Activated naive CD8-positive, alpha-beta T cell (primary cell): ENCODE data around the gene SELPLG.
"Not testable (repeated sequence)": the region's sequence is repeated elsewhere in the genome, so short reads cannot be mapped to it uniquely, and the experiment has no call there.

ENCODE experiments used
- H3K27ac Mint-ChIP-seq: one replicate; pipeline ENCODE4 v1.8.0; 2021; ENCODE audit warnings: mixed read lengths
- H3K27me3 Mint-ChIP-seq: one replicate; pipeline ENCODE4 v1.8.0; 2021; ENCODE audit warnings: mixed read lengths
- H3K36me3 Mint-ChIP-seq: one replicate; pipeline ENCODE4 v1.8.0; 2021; ENCODE audit warnings: mixed read lengths
- H3K4me1 Mint-ChIP-seq: one replicate; pipeline ENCODE4 v1.8.0; 2021; ENCODE audit warnings: low read depth, mixed read lengths
- H3K4me3 Mint-ChIP-seq: one replicate; pipeline ENCODE4 v1.8.0; 2021; ENCODE audit warnings: mild to moderate bottlenecking, mixed read lengths
- H3K9me3 Mint-ChIP-seq: one replicate; pipeline ENCODE4 v1.8.0; 2021; ENCODE audit warnings: low read depth, mixed read lengths

SELPLG gene

DNA sequence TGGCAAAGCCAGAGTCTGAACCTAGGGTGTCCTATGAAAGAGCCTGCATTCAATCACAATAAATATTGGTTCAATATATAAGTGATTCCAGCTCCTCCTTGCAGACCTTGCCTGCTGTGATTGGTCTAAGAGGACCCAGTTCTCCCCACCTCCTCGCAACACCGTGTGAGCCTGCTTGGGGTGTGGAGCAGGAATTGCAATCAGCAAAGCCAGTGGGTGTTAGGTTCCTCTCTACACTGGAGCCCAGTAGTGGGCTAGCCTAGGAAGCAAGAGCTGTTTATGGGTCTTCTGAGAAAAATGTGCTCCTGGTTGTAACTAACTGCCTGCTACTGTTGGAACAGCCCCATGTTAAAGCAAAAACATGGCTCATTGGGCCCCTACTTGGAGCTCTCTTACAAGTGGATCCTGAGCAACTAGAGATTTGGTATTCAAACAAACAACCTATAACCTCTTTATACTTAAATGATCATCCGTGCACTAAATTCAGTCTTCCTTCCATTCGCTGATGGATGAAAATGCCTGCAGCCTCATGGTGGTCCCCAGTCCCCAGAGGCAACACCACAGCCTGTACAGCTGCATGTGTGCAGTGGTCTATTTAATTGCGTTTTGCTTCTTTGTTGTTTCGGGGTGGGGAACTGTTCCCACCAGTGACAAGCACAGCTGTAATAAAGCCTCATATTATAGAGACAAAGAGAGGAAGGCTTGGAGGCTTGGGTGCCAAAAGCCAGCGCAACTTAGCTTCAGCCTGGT lies 3.7 kb upstream of the SELPLG start:
- Mint-ChIP-seq H3K27me3 (no peaks in the 10 kb centered on the region), H3K9me3 (no peaks in the 10 kb centered on the region), H3K27ac (no peak overlapping the region), H3K4me1 (peaks cover 58% of the 10 kb centered on the region), H3K4me3 (no peak overlapping the region), H3K36me3 (no peaks in the 10 kb centered on the region)

DNA sequence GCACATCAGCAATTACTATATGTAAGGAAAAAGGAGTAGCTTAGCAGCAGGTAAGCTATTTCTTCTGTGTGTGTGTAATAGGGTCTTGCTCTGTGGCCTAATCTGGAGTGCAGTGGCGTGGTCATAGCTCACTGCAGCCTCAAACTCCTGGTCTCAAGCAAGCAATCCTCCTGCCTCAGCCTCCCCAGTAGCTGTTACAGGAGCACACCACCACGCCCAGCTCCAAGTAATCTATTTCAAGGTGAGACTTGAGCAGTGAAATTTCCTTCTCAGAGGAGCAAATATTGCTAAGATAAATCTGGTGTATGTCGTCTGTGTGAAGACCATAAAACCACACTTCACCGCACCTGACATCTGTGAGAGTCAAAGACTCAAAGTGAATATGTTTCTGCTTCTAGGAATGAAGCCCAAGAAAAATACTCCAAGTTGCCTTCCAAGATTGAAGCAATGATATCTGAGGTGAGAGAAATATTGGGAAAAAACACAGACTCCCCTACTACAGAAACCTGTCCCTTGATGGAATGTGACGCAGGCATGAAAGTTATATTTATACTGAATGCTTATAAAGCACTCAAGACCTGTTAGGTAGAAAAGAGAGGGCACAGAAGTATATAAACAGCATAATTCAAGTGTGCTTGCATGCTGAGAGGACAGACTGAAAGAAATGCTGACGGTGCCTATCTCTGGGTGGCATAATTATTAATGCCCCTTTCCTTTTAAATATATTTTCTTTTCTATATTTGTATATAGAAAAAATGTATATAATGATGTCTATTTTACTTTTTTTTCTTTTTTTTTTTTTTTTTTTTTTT lies 2.5 kb upstream of the SELPLG start:
- H3K36me3 Mint-ChIP-seq: peaks cover 2% of the 10 kb centered on the region
- peak overlapping the region; percentile 96 for H3K4me3 Mint-ChIP-seq
- H3K4me1 Mint-ChIP-seq: peaks cover 65% of the 10 kb centered on the region
- peak overlapping the region; percentile 99 for H3K27ac Mint-ChIP-seq
- H3K27me3 Mint-ChIP-seq: no peaks in the 10 kb centered on the region
- H3K9me3 Mint-ChIP-seq: no peaks in the 10 kb centered on the region

DNA sequence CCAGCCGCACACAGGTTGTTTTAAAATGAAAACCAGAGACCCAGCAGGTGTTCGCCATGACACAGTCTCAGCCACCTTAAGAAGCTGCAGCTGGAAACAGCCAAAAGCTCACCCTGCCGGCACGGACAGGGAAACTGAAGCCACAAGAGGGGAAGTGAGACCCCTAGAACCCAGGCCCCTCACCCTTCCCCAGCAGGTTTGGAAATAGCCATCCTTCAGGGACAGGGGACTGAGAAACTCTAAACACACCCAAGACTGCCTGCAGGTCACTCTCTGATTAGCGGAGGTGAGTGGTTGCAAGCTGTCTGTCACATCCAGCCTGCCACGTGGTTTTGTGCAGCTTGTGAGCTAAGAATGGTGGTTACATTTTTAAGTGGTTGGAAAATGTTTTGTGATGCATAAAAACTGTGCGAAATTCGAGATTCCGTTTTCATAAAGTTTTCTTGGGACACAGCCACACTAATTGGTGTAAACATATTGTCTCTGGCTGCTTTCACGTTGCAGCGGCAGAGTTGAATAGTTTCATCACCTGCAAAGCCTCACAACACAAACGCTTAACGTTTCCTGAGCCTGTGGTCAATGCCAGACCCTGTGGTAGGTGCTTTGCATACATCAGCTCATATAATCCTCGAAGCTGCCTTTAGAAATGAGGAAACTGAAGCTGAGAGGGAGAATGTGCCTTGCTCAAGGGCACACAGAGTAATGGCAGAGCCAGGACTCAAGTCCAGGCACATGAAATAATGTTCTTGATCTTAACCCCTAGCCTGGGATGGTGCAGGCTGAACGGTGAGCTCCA lies 1.7 kb upstream of the SELPLG start:
- H3K9me3 Mint-ChIP-seq: no peaks in the 10 kb centered on the region
- H3K4me1 Mint-ChIP-seq: peaks cover 72% of the 10 kb centered on the region
- peaks cover 2% of the 10 kb centered on the region for H3K36me3 Mint-ChIP-seq
- H3K27ac Mint-ChIP-seq: peak overlapping the region; percentile 99
- H3K27me3 Mint-ChIP-seq: no peaks in the 10 kb centered on the region
- H3K4me3 Mint-ChIP-seq: peak overlapping the region; percentile 96

DNA sequence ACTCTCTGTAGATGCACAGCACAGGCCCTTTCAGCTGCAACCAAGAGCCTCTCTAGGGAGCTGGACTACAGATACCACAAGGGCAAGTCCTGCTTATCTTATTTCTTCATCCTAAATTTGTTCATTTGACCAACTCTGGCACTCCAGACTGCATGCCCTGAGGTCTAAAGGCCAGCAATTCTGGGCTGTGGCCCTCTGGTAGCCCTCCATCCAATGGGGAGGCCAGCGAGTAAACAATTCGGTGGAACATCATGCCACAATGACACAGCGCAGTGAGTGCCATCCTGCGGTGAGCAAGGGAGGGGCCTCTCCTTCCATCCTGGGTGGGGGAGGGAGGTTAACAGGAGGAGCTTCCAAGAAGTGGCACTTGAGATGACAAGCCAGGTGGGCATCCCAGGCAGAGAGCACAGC lies 652 bp upstream of the SELPLG start:
- H3K9me3 Mint-ChIP-seq: no peaks in the 10 kb centered on the region
- no peaks in the 10 kb centered on the region for H3K27me3 Mint-ChIP-seq
- H3K4me1 Mint-ChIP-seq: peaks cover 75% of the 10 kb centered on the region
- H3K36me3 Mint-ChIP-seq: peaks cover 2% of the 10 kb centered on the region
- peak overlapping the region; percentile 99 for H3K27ac Mint-ChIP-seq
- H3K4me3 Mint-ChIP-seq: peak overlapping the region; percentile 96

DNA sequence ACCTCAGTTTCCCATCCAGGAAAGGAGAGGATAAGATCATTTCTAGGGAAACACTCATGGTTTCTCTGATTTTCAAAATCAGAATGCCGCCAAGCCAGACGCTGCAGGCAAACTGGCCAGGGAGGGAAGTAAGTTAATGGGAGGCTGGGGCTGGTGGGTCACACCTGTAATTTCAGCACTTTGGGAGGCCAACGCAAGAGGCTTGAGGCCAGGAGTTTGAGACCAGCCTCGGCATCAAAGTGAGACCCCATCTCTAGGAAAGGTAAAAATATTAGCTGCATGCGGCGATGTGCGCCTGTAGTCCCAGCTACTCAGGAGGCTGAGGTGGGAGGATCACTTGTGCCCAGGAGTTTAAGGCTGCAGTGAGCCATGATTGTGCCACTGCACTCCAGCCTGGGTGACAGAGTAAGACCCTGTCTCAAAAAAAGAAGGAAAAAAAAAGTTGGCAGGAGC lies 587 bp downstream of the SELPLG start:
- peak overlapping the region; percentile 99 for H3K27ac Mint-ChIP-seq
- H3K4me3 Mint-ChIP-seq: peak overlapping the region; percentile 96
- peaks cover 2% of the 10 kb centered on the region for H3K36me3 Mint-ChIP-seq
- peaks cover 86% of the 10 kb centered on the region for H3K4me1 Mint-ChIP-seq
- no peaks in the 10 kb centered on the region for H3K9me3 Mint-ChIP-seq
- H3K27me3 Mint-ChIP-seq: no peaks in the 10 kb centered on the region

DNA sequence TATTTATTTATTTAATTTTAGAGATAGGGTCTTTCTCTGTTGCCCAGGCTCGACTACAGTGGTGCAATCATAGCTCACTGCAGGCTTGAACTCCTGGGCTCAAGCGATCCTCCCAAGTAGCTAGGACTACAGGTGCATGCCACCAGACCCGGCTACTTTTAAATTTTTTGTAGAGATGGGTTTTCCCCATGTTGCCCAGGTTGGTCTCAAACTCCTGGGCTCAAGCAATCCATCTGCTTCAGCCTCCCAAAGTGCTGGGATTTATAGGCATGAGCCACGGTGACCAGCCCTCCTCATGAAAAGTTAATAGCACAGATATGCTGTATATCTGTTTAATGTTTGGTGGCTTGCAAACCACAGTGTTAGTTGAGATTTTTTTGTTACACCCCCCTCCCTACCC lies 2.4 kb downstream of the SELPLG start:
- Mint-ChIP-seq H3K4me3 (peak overlapping the region; percentile 96), H3K4me1 (peaks cover 83% of the 10 kb centered on the region), H3K27ac (peak overlapping the region; percentile 98)
- H3K9me3 Mint-ChIP-seq, H3K36me3 Mint-ChIP-seq, H3K27me3 Mint-ChIP-seq: not testable (repeated sequence)

DNA sequence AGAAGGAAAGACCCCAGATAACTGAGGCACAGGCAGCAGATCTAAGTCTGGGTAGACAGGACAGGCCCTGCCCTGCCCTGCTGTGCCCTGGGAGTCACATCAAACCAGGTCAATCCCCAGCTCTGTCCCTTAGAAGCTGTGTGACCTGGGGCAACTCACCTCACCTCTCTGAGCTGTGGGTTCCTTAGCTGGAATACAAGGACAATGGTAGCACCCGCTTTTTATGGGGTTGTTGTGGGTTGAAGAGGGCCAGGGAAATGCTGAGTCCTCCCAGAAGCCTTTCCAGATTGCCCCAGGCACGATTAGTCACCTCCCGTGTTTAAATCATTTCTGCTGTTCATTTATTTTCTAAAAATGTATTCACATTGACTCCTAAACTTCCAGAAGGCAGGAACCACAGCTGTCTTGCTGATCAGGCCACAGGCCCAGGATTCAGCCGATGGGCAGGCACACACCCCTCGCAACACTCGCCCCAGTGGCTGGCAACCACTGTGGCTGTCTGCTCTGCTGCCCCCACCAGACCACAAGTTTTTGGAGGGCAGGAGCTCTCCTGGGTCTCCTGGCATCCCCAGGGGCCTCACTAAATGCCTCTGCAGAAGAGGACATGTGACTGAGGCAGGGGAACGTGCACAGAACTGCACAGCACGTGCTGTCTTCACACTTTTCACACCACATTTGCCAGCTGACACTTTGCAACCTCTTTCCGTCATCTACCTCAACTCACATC lies 3.0 kb downstream of the SELPLG start:
- H3K4me1 Mint-ChIP-seq: peaks cover 81% of the 10 kb centered on the region
- H3K27ac Mint-ChIP-seq: peak overlapping the region; percentile 98
- peaks cover 2% of the 10 kb centered on the region for H3K36me3 Mint-ChIP-seq
- H3K4me3 Mint-ChIP-seq: peak overlapping the region; percentile 96
- no peaks in the 10 kb centered on the region for H3K9me3 Mint-ChIP-seq
- H3K27me3 Mint-ChIP-seq: no peaks in the 10 kb centered on the region

DNA sequence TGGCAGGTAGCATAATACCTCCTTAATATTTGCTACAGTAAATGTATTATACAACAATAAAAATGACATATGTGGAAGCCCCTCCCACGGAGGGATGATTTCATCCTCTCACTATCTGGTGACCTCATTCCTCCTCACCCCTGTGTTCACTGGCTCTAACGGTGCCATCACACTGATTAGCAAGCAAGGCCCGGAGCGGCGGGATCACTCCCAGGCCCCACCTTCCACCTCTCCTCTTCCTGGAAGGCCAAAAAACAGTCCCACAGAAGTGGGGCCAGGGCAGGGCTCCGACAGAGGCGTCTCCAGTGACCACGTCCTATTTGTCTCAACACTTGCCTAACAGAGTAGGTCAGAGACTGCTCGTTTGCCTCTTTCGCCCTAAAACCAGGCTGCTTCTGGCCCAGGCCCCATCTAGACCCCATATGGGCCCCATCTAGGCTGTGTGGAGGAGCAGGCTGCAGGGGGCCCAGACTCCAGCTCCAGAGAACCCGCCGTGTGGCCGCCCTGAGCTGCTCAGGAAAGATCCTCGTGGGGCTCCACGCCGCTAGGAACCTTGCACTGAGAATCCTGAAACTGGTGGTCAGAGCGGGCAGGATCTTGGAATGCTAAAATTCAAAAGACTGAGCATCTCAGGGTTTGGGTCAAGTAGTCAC lies 3.7 kb downstream of the SELPLG start:
- H3K4me1 Mint-ChIP-seq: peaks cover 82% of the 10 kb centered on the region
- H3K27ac Mint-ChIP-seq: peak overlapping the region; percentile 98
- no peaks in the 10 kb centered on the region for H3K27me3 Mint-ChIP-seq
- peaks cover 5% of the 10 kb centered on the region for H3K36me3 Mint-ChIP-seq
- H3K9me3 Mint-ChIP-seq: no peaks in the 10 kb centered on the region
- peak overlapping the region; percentile 96 for H3K4me3 Mint-ChIP-seq

DNA sequence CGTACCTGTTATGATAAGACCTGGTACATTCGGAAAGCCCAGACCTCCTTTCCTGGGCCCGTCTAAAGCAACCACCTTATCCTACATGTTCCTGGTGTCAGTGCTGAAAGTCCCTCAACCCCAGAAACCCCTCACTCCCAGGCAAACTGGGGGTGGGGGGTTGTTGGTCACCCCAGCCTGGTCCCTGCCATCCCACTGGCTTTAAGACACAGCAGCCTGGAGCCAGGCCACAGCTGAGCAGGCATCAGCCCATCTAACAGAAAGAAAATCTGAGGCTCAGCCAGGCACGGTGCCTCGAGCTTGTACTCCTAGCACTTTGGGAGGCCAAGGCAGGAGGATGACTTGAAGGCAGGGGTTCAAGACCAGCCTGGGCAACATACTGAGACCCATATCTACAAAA lies 4.5 kb downstream of the SELPLG start:
- H3K27me3 Mint-ChIP-seq: no peaks in the 10 kb centered on the region
- no peaks in the 10 kb centered on the region for H3K9me3 Mint-ChIP-seq
- H3K4me1 Mint-ChIP-seq: peaks cover 76% of the 10 kb centered on the region
- H3K27ac Mint-ChIP-seq: peak overlapping the region; percentile 98
- H3K4me3 Mint-ChIP-seq: peak overlapping the region; percentile 96
- H3K36me3 Mint-ChIP-seq: peaks cover 5% of the 10 kb centered on the region

DNA sequence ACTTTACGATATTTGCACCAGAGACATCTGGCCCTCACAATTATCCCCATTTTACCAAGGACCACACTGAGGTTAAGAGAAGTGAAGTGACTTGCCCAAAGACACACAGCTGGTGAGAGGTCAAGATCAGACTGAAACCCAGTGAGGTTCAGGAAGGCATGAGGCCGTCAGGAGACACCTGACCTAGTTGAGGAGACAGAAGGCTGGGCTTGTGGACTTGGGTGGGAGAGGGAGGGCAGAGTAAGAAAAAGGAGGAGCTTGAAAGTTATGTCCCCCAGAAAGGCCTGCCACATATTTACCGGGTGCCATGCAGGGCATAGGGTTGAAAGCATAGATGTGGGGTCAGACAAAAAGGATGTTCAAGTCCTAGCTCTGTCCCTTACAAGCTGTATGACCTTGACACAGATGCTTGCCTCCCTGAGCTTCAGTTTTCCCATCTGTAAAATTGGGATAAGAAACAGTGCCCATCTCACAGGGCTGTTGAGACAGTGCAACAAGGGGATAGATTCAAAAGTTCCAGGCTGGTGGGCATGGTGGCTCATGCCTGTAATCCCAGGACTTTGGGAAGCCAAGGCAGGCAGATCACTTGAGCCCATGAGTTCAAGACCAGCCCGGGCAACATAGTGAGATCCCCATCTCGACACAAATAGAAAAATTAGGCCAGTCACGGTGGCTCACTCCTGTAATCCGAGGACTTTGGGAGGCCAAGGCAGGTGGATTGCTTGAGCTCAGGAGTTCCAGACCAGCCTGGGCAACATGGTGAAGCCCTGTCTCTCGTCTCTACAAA lies 6.4 kb downstream of the SELPLG start:
- peaks cover 7% of the 10 kb centered on the region for H3K36me3 Mint-ChIP-seq

DNA sequence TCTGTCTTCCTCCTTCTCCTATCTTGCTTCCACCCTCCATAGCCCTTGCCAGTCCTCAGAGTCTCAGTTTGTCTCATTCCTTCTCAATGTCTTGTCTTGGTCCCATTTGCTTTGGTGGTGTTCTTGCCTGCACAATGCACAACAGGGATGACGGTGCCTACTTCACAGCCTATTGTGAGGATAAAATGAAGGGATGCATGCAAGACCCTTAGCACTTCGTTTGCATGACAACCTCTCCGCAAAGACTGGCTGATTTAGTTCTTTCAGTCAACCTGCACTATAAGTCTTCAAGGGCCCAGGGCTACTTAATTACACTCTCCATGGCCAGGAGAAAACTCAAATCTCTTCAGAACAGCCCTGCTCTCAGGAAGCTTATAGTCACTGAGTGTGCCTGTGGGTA lies 8.5 kb downstream of the SELPLG start:
- Mint-ChIP-seq H3K27me3 (no peaks in the 10 kb centered on the region), H3K4me1 (peaks cover 65% of the 10 kb centered on the region), H3K9me3 (no peaks in the 10 kb centered on the region), H3K27ac (peak overlapping the region; percentile 98), H3K36me3 (peaks cover 9% of the 10 kb centered on the region), H3K4me3 (no peak overlapping the region)

More for the DNA sequence above, 6.4 kb downstream of the SELPLG start:
- peak overlapping the region; percentile 98 for H3K27ac Mint-ChIP-seq
- H3K27me3 Mint-ChIP-seq: no peaks in the 10 kb centered on the region
- no peaks in the 10 kb centered on the region for H3K9me3 Mint-ChIP-seq
- peak overlapping the region; percentile 42 for H3K4me3 Mint-ChIP-seq
- H3K4me1 Mint-ChIP-seq: peaks cover 66% of the 10 kb centered on the region

DNA sequence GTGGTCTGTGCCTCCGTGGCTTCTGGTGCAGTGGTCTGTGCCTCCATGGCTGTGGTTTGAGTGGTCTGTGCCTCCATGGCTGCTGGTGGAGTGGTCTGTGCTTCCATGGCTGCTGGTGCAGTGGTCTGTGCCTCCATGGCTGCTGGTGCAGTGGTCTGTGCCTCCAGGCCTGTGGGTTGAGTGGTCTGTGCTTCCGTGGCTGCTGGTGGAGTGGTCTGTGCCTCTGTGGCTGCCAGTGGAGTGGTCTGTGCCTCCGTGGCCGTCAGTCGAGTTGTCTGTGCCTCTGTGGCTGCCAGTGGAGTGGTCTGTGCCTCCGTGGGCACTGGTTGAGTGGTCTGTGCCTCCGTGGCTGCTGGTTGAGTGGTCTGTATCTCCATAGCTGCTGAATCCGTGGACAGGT lies 10.1 kb downstream of the SELPLG start:
- peaks cover 62% of the 10 kb centered on the region for H3K4me1 Mint-ChIP-seq
- H3K27me3 Mint-ChIP-seq: no peaks in the 10 kb centered on the region
- H3K9me3 Mint-ChIP-seq: no peaks in the 10 kb centered on the region
- H3K4me3 Mint-ChIP-seq: no peak overlapping the region
- H3K27ac Mint-ChIP-seq: peak overlapping the region; percentile 22
- peaks cover 9% of the 10 kb centered on the region for H3K36me3 Mint-ChIP-seq

DNA sequence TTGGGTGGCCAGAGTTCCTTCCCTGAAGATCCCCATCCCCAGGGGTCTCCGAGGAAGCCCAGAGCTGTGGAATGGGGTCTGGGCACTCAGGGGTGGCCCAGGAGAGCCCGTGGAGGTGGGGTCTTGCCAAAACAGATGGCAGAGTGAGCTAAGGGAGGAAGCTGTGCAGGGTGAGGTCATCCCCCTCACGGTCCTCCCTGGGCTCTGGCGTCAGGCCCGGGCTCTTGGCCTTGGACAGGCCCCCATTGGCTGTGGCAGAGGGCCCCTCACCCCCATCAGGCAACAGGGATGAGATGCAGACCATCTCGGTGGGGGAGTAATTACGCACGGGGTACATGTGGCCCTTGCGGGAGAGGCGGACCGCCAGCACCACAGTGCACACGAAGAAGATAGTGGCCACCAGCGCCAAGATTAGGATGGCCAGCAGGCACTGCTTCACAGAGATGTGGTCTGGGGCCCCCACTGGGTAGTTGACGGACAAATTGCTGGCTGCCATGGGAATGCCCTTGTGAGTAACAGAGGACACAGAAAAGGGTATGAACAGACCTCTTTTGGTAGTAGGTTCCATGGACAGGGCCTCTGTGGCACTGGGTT lies 10.7 kb downstream of the SELPLG start:
- Mint-ChIP-seq H3K4me3 (no peak overlapping the region), H3K9me3 (no peaks in the 10 kb centered on the region), H3K27ac (peak overlapping the region; percentile 97), H3K36me3 (peaks cover 9% of the 10 kb centered on the region), H3K4me1 (peaks cover 62% of the 10 kb centered on the region), H3K27me3 (no peaks in the 10 kb centered on the region)
